ENCODE data around the gene ZNF799.
"Not testable (repeated sequence)": the region's sequence is repeated elsewhere in the genome, so short reads cannot be mapped to it uniquely, and the experiment has no call there.

The ZNF799 gene

GRCh38 chr19:12364391-12365235, 36.5 kb downstream of the ZNF799 start:
- no peak for DNase-seq (ENCODE audit: low read depth in 2 of 3, low spot score in 1 of 3)

GRCh38 chr19:12362236-12362635, 38.8 kb downstream of the ZNF799 start:
- DNase-seq (ENCODE audit: low read depth in 2 of 3, low spot score in 1 of 3) = not testable (repeated sequence)

GRCh38 chr19:12353375-12353774, 47.7 kb downstream of the ZNF799 start:
- DNase-seq (ENCODE audit: low read depth in 2 of 3, low spot score in 1 of 3) = no peak

GRCh38 chr19:12350890-12351197, 50.2 kb downstream of the ZNF799 start:
- DNase-seq (ENCODE audit: low read depth in 2 of 3, low spot score in 1 of 3) = no peak

- DNase-seq (ENCODE audit: low read depth in 2 of 3, low spot score in 1 of 3) = no peak
These were observed 50.7 kb downstream of the ZNF799 start for GRCh38 chr19:12350185-12350889.

GRCh38 chr19:12346896-12347295, 54.2 kb downstream of the ZNF799 start:
- DNase-seq (ENCODE audit: low read depth in 2 of 3, low spot score in 1 of 3) = no peak

- DNase-seq (ENCODE audit: low read depth in 2 of 3, low spot score in 1 of 3) = no peak
These were observed 55.9 kb downstream of the ZNF799 start for GRCh38 chr19:12345197-12345596.

Data from stimulated activated CD4-positive, alpha-beta T cell treated with anti-CD3 and anti-CD28 coated beads, Interleukin-12 subunit alpha, Interleukin-12 subunit beta, amount 100 ng/mL, for 48 hours (primary cell).